Glutamatergic neuron (in vitro differentiated cells): ENCODE results near the gene IGFBP7. TPM values are rescaled to one million over a fixed set of nuclear protein-coding genes. Genes with fewer than 3 reads are reported as not detected.

Experiments
- DNase-seq: peaks from one replicate; pipeline ENCODE4 v3.0.0; 2022
- H3K27ac Mint-ChIP-seq: one replicate; pipeline ENCODE4 v1.8.0; 2020; ENCODE audit warnings: mild to moderate bottlenecking, mixed read lengths, inconsistent platforms; ENCODE audit not compliant: unreplicated experiment
- H3K27me3 Mint-ChIP-seq: one replicate; pipeline ENCODE4 v1.8.0; 2020; ENCODE audit warnings: mild to moderate bottlenecking, moderate library complexity, mixed read lengths, inconsistent platforms; ENCODE audit not compliant: unreplicated experiment
- H3K36me3 Mint-ChIP-seq: one replicate; pipeline ENCODE4 v1.8.0; 2020; ENCODE audit warnings: mild to moderate bottlenecking, mixed read lengths, inconsistent platforms; ENCODE audit not compliant: unreplicated experiment
- H3K4me1 Mint-ChIP-seq: one replicate; pipeline ENCODE4 v1.8.0; 2020; ENCODE audit warnings: mild to moderate bottlenecking, low read depth, mixed read lengths, inconsistent platforms; ENCODE audit not compliant: unreplicated experiment
- H3K4me3 Mint-ChIP-seq: one replicate; pipeline ENCODE4 v1.8.0; 2020; ENCODE audit warnings: mild to moderate bottlenecking, mixed read lengths, inconsistent platforms; ENCODE audit not compliant: unreplicated experiment
- H3K9me3 Mint-ChIP-seq: one replicate; pipeline ENCODE4 v1.8.0; 2020; ENCODE audit warnings: mild to moderate bottlenecking, moderate library complexity, mixed read lengths, inconsistent platforms; ENCODE audit not compliant: unreplicated experiment
- CTCF ChIP-seq: fragments of 200-600 bp; sonication (generic); IDR thresholded peaks from one replicate; pipeline ENCODE4 v1.5.0; 2021; ENCODE audit not compliant: partially characterized antibody, unreplicated experiment
- total RNA-seq: library from RNA; stranded (reverse); fragmentation: NEBNext Ultra II Directional; extraction: Animal tissue kit (Norgen Biotek cat#: 25700); gene quantifications from one replicate; pipeline ENCODE4 v1.2.1, GENCODE V29; 2021; ENCODE audit not compliant: unreplicated experiment

IGFBP7 gene
- total RNA-seq, 1 donor from 2014 or later: not detected

- no peak for TF ChIP-seq CTCF
- Mint-ChIP-seq H3K9me3 (no peaks in the 10 kb centered on the region), H3K4me3 (no peak overlapping the region), H3K4me1 (no peaks in the 10 kb centered on the region), H3K27ac (no peak overlapping the region), H3K27me3 (no peaks in the 10 kb centered on the region), H3K36me3 (peaks cover 7% of the 10 kb centered on the region)
- DNase-seq: no peak
Observed at GRCh38 chr4:57044996-57045395, 65.2 kb downstream of the IGFBP7 start.

GRCh38 chr4:57044279-57044678, 65.9 kb downstream of the IGFBP7 start:
- TF ChIP-seq CTCF: no peak
- Mint-ChIP-seq H3K27ac (no peak overlapping the region), H3K27me3 (no peaks in the 10 kb centered on the region), H3K4me1 (no peaks in the 10 kb centered on the region), H3K4me3 (no peak overlapping the region), H3K36me3 (peaks cover 7% of the 10 kb centered on the region), H3K9me3 (no peaks in the 10 kb centered on the region)
- DNase-seq: no peak

- no peak overlapping the region for H3K4me3 Mint-ChIP-seq
Observed at GRCh38 chr4:57043347-57044251, 66.6 kb downstream of the IGFBP7 start.

GRCh38 chr4:57042711-57043169, 67.4 kb downstream of the IGFBP7 start:
- peaks cover 2% of the 10 kb centered on the region for H3K27me3 Mint-ChIP-seq
- H3K27ac Mint-ChIP-seq: no peak overlapping the region
- H3K9me3 Mint-ChIP-seq: no peaks in the 10 kb centered on the region
- peaks cover 4% of the 10 kb centered on the region for H3K4me1 Mint-ChIP-seq
- no peak for TF ChIP-seq CTCF
- no peak overlapping the region for H3K4me3 Mint-ChIP-seq
- no peak for DNase-seq
- peaks cover 7% of the 10 kb centered on the region for H3K36me3 Mint-ChIP-seq

More at GRCh38 chr4:57043347-57044251, 66.6 kb downstream of the IGFBP7 start:
- DNase-seq: no peak
- TF ChIP-seq CTCF: no peak
- Mint-ChIP-seq H3K27me3 (no peaks in the 10 kb centered on the region), H3K4me1 (no peaks in the 10 kb centered on the region), H3K27ac (no peak overlapping the region), H3K9me3 (no peaks in the 10 kb centered on the region), H3K36me3 (peaks cover 7% of the 10 kb centered on the region)

- H3K27ac Mint-ChIP-seq: no peak overlapping the region
- H3K4me3 Mint-ChIP-seq: no peak overlapping the region
- no peak for DNase-seq
- H3K4me1 Mint-ChIP-seq: peaks cover 4% of the 10 kb centered on the region
- no peaks in the 10 kb centered on the region for H3K9me3 Mint-ChIP-seq
- H3K36me3 Mint-ChIP-seq: no peaks in the 10 kb centered on the region
- H3K27me3 Mint-ChIP-seq: peaks cover 3% of the 10 kb centered on the region
- TF ChIP-seq CTCF: no peak
Observed at GRCh38 chr4:57041020-57041419, 69.2 kb downstream of the IGFBP7 start.
